H1 (cell line): ENCODE measurements around the gene GGCX. TPM values are rescaled to one million over a fixed set of nuclear protein-coding genes. Genes with fewer than 3 reads are reported as not detected.

Source experiments
- ATF3 ChIP-seq: IDR thresholded peaks from 2 replicates; pipeline ENCODE4 v1.6.1; 2011; ENCODE audit warnings: low read depth, mild to moderate bottlenecking, low read length; ENCODE audit not compliant: insufficient read depth
- BACH1 ChIP-seq: IDR thresholded peaks from 2 replicates; pipeline ENCODE4 v1.6.1; 2012; ENCODE audit warnings: low read length, improper control_type of control experiment
- BRCA1 ChIP-seq: IDR thresholded peaks from 2 replicates; pipeline ENCODE4 v1.6.1; 2012; ENCODE audit warnings: low read depth, low read length, improper control_type of control experiment
- CEBPB ChIP-seq: IDR thresholded peaks from 2 replicates; pipeline ENCODE4 v1.6.1; 2012; ENCODE audit warnings: low read depth, low read length
- CHD7 ChIP-seq: fragments of 300-600 bp; sonication (generic); IDR thresholded peaks from 2 replicates; pipeline ENCODE4 v1.7.1; 2012; ENCODE audit warnings: low read length, moderate library complexity, mild to moderate bottlenecking, inconsistent platforms; ENCODE audit not compliant: insufficient replicate concordance
- CREB1 ChIP-seq: IDR thresholded peaks from 2 replicates; pipeline ENCODE4 v1.6.1; 2012; ENCODE audit warnings: inconsistent platforms
- HDAC2 ChIP-seq, 2 experiments: fragments of 300-600 bp in 1 of 2; sonication (generic) in 1 of 2; IDR thresholded peaks; 2 replicates each; pipeline ENCODE4 v1.6.1; 2011 to 2012; ENCODE audit warnings: low read depth in 2 of 2, low read length in 2 of 2, mild to moderate bottlenecking in 2 of 2, moderate library complexity in 2 of 2, borderline replicate concordance in 1 of 2, inconsistent platforms in 1 of 2
- JUND ChIP-seq: IDR thresholded peaks from 2 replicates; pipeline ENCODE4 v1.6.1; 2011; ENCODE audit warnings: mild to moderate bottlenecking, improper control_type of control experiment, low read length
- RBBP5 ChIP-seq: IDR thresholded peaks from 2 replicates; pipeline ENCODE4 v1.7.1; 2012; ENCODE audit warnings: low read depth, mild to moderate bottlenecking, inconsistent platforms, low read length, moderate library complexity, borderline replicate concordance
- TCF12 ChIP-seq: IDR thresholded peaks from 2 replicates; pipeline ENCODE4 v1.6.1; 2011; ENCODE audit warnings: low read depth, mild to moderate bottlenecking, low read length
- polyA plus RNA-seq, 7 experiments: library from polyadenylated mRNA; depleted of rRNA in 3 of 7; stranded (reverse) in 5 of 7; unstranded in 2 of 7; fragments of >200 nt in 5 of 7; fragments of 200-250 nt in 2 of 7; gene quantifications; 1 replicate in 5 of 7; 2 replicates in 1 of 7; 4 replicates in 1 of 7; pipeline versions ENCODE4 v1.2.1 to v1.2.3, GENCODE V29; 2011 to 2013; ENCODE audit warnings: missing spikeins in 2 of 7, mixed read lengths in 2 of 7
- total RNA-seq: library from RNA; stranded (reverse); fragmentation: NEBNext Ultra II Directional; extraction: Animal tissue kit (Norgen Biotek cat#: 25700); gene quantifications from 2 replicates; pipeline ENCODE4 v1.2.1, GENCODE V29; 2021
- TF ChIP-seq, protein P1 (sequence below): IDR thresholded peaks from 2 replicates; pipeline ENCODE4 v1.6.1; 2011; ENCODE audit warnings: low read length, improper control_type of control experiment

Gene GGCX
- total and polyA plus RNA-seq, 2 of the 8 experiments (the other 6 are each of a cell fraction or from before 2014, with no cell fraction given) = 29.4 to 33.8 TPM

DNA sequence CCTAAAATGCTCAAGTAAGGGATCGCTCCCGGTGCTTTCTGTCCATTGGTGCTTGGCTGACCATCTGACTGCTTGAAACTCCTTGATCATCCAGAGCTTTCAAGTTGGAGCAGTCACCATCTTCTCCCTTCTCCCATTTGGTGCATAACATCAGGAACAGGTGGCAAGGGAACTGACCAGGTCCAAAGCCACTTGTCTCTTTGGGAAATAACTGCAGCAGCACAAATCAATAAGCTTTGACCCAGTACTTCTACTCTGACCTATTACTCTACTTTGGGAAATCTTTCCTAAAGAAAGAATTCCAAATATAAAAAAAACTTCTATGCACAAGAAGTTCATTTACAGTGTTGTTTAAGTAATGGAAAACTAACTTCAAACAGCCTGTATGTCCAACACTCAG is 32.9 kb downstream of the GGCX start (continued):
- TF ChIP-seq CHD7 = no peak
- TF ChIP-seq, protein P1, sequence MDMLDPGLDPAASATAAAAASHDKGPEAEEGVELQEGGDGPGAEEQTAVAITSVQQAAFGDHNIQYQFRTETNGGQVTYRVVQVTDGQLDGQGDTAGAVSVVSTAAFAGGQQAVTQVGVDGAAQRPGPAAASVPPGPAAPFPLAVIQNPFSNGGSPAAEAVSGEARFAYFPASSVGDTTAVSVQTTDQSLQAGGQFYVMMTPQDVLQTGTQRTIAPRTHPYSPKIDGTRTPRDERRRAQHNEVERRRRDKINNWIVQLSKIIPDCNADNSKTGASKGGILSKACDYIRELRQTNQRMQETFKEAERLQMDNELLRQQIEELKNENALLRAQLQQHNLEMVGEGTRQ = no peak
- no peak for TF ChIP-seq ATF3
- no peak for TF ChIP-seq BRCA1
- TF ChIP-seq JUND = no peak
- no peak for TF ChIP-seq CREB1
- no peak for TF ChIP-seq HDAC2 (IDR thresholded peaks at IDR 0.05; ENCODE audit: borderline replicate concordance in 1 of 2, low read depth in 2 of 2, low read length in 2 of 2)
- no peak for TF ChIP-seq BACH1
- no peak for TF ChIP-seq CEBPB
- TF ChIP-seq TCF12 = no peak
- no peak for TF ChIP-seq RBBP5
